ENCODE data around the gene RPS6KB2.

The RPS6KB2 gene

GRCh38 chr11:67437082-67437808 is 9.0 kb downstream of the RPS6KB2 start, which contains the start of gene PTPRCAP:
Gene PTPRCAP (minus strand): TSS chr11:67437682. CDS start chr11:67437619, 63 bp downstream.
- Mint-ChIP-seq H3K4me1 (peaks cover 68% of the 10 kb centered on the region), H3K27ac (peak within 1 kb of the TSS; percentile 91), H3K36me3 (ENCODE audit: low read depth) (peaks cover 27% of the 10 kb centered on the region), H3K4me3 (peak within 1 kb of the TSS; percentile 94), H3K27me3 (no peaks in the 10 kb centered on the region), H3K9me3 (no peaks in the 10 kb centered on the region)
- ATAC-seq = peak; percentile 13
- peak; percentile 77 for DNase-seq

GRCh38 chr11:67437809-67438157 is 9.5 kb downstream of the RPS6KB2 start:
- Mint-ChIP-seq H3K36me3 (ENCODE audit: low read depth) (peaks cover 27% of the 10 kb centered on the region), H3K4me1 (peaks cover 66% of the 10 kb centered on the region), H3K4me3 (peak overlapping the region; percentile 94), H3K9me3 (no peaks in the 10 kb centered on the region), H3K27ac (peak overlapping the region; percentile 89), H3K27me3 (no peaks in the 10 kb centered on the region)
- no peak for DNase-seq
- ATAC-seq = no peak

GRCh38 chr11:67438158-67438902 is 10.0 kb downstream of the RPS6KB2 start:
- Mint-ChIP-seq H3K36me3 (ENCODE audit: low read depth) (peaks cover 27% of the 10 kb centered on the region), H3K27ac (peak overlapping the region; percentile 89), H3K9me3 (no peaks in the 10 kb centered on the region), H3K27me3 (no peaks in the 10 kb centered on the region), H3K4me3 (peak overlapping the region; percentile 94), H3K4me1 (peaks cover 63% of the 10 kb centered on the region)
- DNase-seq (peak; percentile 85), ATAC-seq (peak; percentile 48)

GRCh38 chr11:67439321-67440228 is 11.3 kb downstream of the RPS6KB2 start:
- Mint-ChIP-seq H3K4me3 (peak overlapping the region; percentile 94), H3K9me3 (no peaks in the 10 kb centered on the region), H3K27ac (peak overlapping the region; percentile 85), H3K4me1 (peaks cover 62% of the 10 kb centered on the region), H3K36me3 (ENCODE audit: low read depth) (peaks cover 25% of the 10 kb centered on the region), H3K27me3 (no peaks in the 10 kb centered on the region)
- DNase-seq = no peak
- no peak for ATAC-seq

GRCh38 chr11:67440229-67441097 is 12.2 kb downstream of the RPS6KB2 start:
- Mint-ChIP-seq H3K4me3 (peak overlapping the region; percentile 94), H3K27me3 (no peaks in the 10 kb centered on the region), H3K9me3 (no peaks in the 10 kb centered on the region), H3K36me3 (ENCODE audit: low read depth) (peaks cover 21% of the 10 kb centered on the region), H3K4me1 (peaks cover 65% of the 10 kb centered on the region), H3K27ac (peak overlapping the region; percentile 83)
- ATAC-seq (no peak), DNase-seq (no peak)

GRCh38 chr11:67441098-67441563 is 12.8 kb downstream of the RPS6KB2 start:
- DNase-seq (no peak), ATAC-seq (no peak)
- no peaks in the 10 kb centered on the region for H3K9me3 Mint-ChIP-seq
- H3K4me1 Mint-ChIP-seq = peaks cover 67% of the 10 kb centered on the region
- H3K27me3 Mint-ChIP-seq = no peaks in the 10 kb centered on the region
- H3K36me3 Mint-ChIP-seq (ENCODE audit: low read depth) = peaks cover 18% of the 10 kb centered on the region
- H3K4me3 Mint-ChIP-seq = no peak overlapping the region
- peak overlapping the region; percentile 56 for H3K27ac Mint-ChIP-seq

GRCh38 chr11:67441731-67442351 is 13.5 kb downstream of the RPS6KB2 start:
- Mint-ChIP-seq H3K27me3 (no peaks in the 10 kb centered on the region), H3K4me1 (peaks cover 65% of the 10 kb centered on the region), H3K27ac (no peak overlapping the region), H3K36me3 (ENCODE audit: low read depth) (peaks cover 12% of the 10 kb centered on the region), H3K9me3 (no peaks in the 10 kb centered on the region), H3K4me3 (peak overlapping the region; percentile 36)
- no peak for DNase-seq
- ATAC-seq = no peak

- Mint-ChIP-seq H3K27me3 (no peaks in the 10 kb centered on the region), H3K9me3 (no peaks in the 10 kb centered on the region), H3K4me3 (peak overlapping the region; percentile 36), H3K36me3 (ENCODE audit: low read depth) (peaks cover 10% of the 10 kb centered on the region), H3K4me1 (peaks cover 69% of the 10 kb centered on the region), H3K27ac (peak overlapping the region; percentile 60)
- DNase-seq (no peak), ATAC-seq (no peak)
These were observed 14.5 kb downstream of the RPS6KB2 start for GRCh38 chr11:67442504-67443404.

- ATAC-seq = no peak
- no peak for DNase-seq
- peaks cover 65% of the 10 kb centered on the region for H3K4me1 Mint-ChIP-seq
- peak overlapping the region; percentile 47 for H3K27ac Mint-ChIP-seq
- no peaks in the 10 kb centered on the region for H3K27me3 Mint-ChIP-seq
- no peaks in the 10 kb centered on the region for H3K9me3 Mint-ChIP-seq
- peak overlapping the region; percentile 73 for H3K4me3 Mint-ChIP-seq
- no peaks in the 10 kb centered on the region for H3K36me3 Mint-ChIP-seq (ENCODE audit: low read depth)
These were observed 17.2 kb downstream of the RPS6KB2 start for GRCh38 chr11:67445515-67445914.

GRCh38 chr11:67448220-67448609 is 19.9 kb downstream of the RPS6KB2 start:
- H3K4me3 Mint-ChIP-seq = no peak overlapping the region
- peaks cover 50% of the 10 kb centered on the region for H3K4me1 Mint-ChIP-seq
- H3K27ac Mint-ChIP-seq = no peak overlapping the region
- no peaks in the 10 kb centered on the region for H3K27me3 Mint-ChIP-seq
- H3K36me3 Mint-ChIP-seq (ENCODE audit: low read depth) = no peaks in the 10 kb centered on the region
- ATAC-seq (no peak), DNase-seq (no peak)
- no peaks in the 10 kb centered on the region for H3K9me3 Mint-ChIP-seq

GRCh38 chr11:67449116-67449844 is 21.0 kb downstream of the RPS6KB2 start:
- no peak for DNase-seq
- peaks cover 43% of the 10 kb centered on the region for H3K4me1 Mint-ChIP-seq
- ATAC-seq = no peak
- no peak overlapping the region for H3K4me3 Mint-ChIP-seq
- no peaks in the 10 kb centered on the region for H3K9me3 Mint-ChIP-seq
- no peak overlapping the region for H3K27ac Mint-ChIP-seq
- H3K27me3 Mint-ChIP-seq = no peaks in the 10 kb centered on the region
- H3K36me3 Mint-ChIP-seq (ENCODE audit: low read depth) = no peaks in the 10 kb centered on the region
